Loucy (cell line): Measurements from ENCODE around the gene LRRC43.
A peak's percentile ranks its signal among the peaks of the same experiment; 100 is the strongest.

Experiments
- H2AFZ ChIP-seq: fragments of 200-600 bp; sonication (generic); 2 replicates; pipeline ENCODE4 v1.6.0; 2016; ENCODE audit warnings: antibody characterized with exemption, mild to moderate bottlenecking, low read length, moderate library complexity
- H3F3A ChIP-seq: fragments of 200-600 bp; 2 replicates; pipeline ENCODE4 v1.6.0; 2016; ENCODE audit warnings: antibody characterized with exemption, low read depth, mild to moderate bottlenecking
- H3K27me3 ChIP-seq: fragments of 200-600 bp; sonication (generic); 2 replicates; pipeline ENCODE4 v1.6.1; 2014; ENCODE audit warnings: low read length, mild to moderate bottlenecking; ENCODE audit not compliant: insufficient read depth, poor library complexity, severe bottlenecking
- H3K36me3 ChIP-seq: fragments of 200-600 bp; sonication (generic); 2 replicates; pipeline ENCODE4 v1.6.1; 2016; ENCODE audit warnings: low read length; ENCODE audit not compliant: insufficient read depth
- H3K4me1 ChIP-seq: fragments of 200-600 bp; sonication (generic); 2 replicates; pipeline ENCODE4 v1.5.1; 2014; ENCODE audit warnings: low read length, mild to moderate bottlenecking; ENCODE audit not compliant: insufficient read depth, poor library complexity, severe bottlenecking
- H3K4me2 ChIP-seq: fragments of 200-600 bp; sonication (generic); 2 replicates; pipeline ENCODE4 v1.6.0; 2014; ENCODE audit warnings: antibody characterized with exemption, low read length, low read depth, mild to moderate bottlenecking; ENCODE audit not compliant: poor library complexity, severe bottlenecking
- H3K4me3 ChIP-seq: fragments of 200-600 bp; sonication (generic); 2 replicates; pipeline ENCODE4 v1.5.1; 2014; ENCODE audit warnings: low read length, mild to moderate bottlenecking, mixed read lengths; ENCODE audit not compliant: poor library complexity, severe bottlenecking
- H3K79me2 ChIP-seq: fragments of 200-600 bp; sonication (generic); 2 replicates; pipeline ENCODE4 v1.6.1; 2014; ENCODE audit warnings: low read length; ENCODE audit not compliant: insufficient read depth
- H3K9ac ChIP-seq: fragments of 200-600 bp; sonication (generic); 2 replicates; pipeline ENCODE4 v1.6.0; 2014; ENCODE audit warnings: mild to moderate bottlenecking, low read depth, low read length, moderate library complexity; ENCODE audit not compliant: poor library complexity, severe bottlenecking
- H3K9me2 ChIP-seq: fragments of 200-600 bp; sonication (generic); replicated peaks from 2 replicates; pipeline ENCODE4 v1.6.1; 2016; ENCODE audit warnings: low read depth, low read length, mixed read lengths
- H3K9me3 ChIP-seq: fragments of 200-600 bp; sonication (generic); 2 replicates; pipeline ENCODE4 v1.6.1; 2014; ENCODE audit warnings: mild to moderate bottlenecking, antibody characterized with exemption, low read length, low read depth; ENCODE audit not compliant: insufficient read depth
- H4K20me1 ChIP-seq: fragments of 200-600 bp; sonication (generic); 2 replicates; pipeline ENCODE4 v1.6.0; 2014; ENCODE audit warnings: antibody characterized with exemption, low read length, mild to moderate bottlenecking; ENCODE audit not compliant: insufficient read depth, poor library complexity, severe bottlenecking
- CTCF ChIP-seq: fragments of 200-600 bp; sonication (generic); conservative IDR thresholded peaks from 2 replicates; pipeline ENCODE4 v1.5.1; 2014; ENCODE audit warnings: mild to moderate bottlenecking, antibody characterized with exemption, low read length
- EZH2phosphoT487 ChIP-seq: fragments of 200-600 bp; IDR thresholded peaks from 2 replicates; pipeline ENCODE4 v1.6.1; 2018; ENCODE audit warnings: antibody characterized with exemption, mild to moderate bottlenecking, moderate library complexity, borderline replicate concordance

Gene LRRC43

GRCh38 chr12:122155705-122156104 is 27.2 kb upstream of the LRRC43 start:
- H3K79me2 ChIP-seq: no peaks in the 10 kb centered on the region
- no peaks in the 10 kb centered on the region for H3F3A ChIP-seq
- no peaks in the 10 kb centered on the region for H3K36me3 ChIP-seq
- no peaks in the 10 kb centered on the region for H3K9me2 ChIP-seq
- no peak for TF ChIP-seq EZH2phosphoT487
- TF ChIP-seq CTCF: no peak
- no peak overlapping the region for H3K4me2 ChIP-seq
- no peaks in the 10 kb centered on the region for H3K4me1 ChIP-seq
- H3K4me3 ChIP-seq: no peak overlapping the region
- H3K27me3 ChIP-seq: no peaks in the 10 kb centered on the region
- no peaks in the 10 kb centered on the region for H3K9me3 ChIP-seq
- H2AFZ ChIP-seq: no peak overlapping the region
- H4K20me1 ChIP-seq: no peaks in the 10 kb centered on the region
- H3K9ac ChIP-seq: no peak overlapping the region

GRCh38 chr12:122158700-122159285 is 24.1 kb upstream of the LRRC43 start:
- Histone ChIP-seq H2AFZ (no peak overlapping the region), H4K20me1 (no peaks in the 10 kb centered on the region), H3K27me3 (no peaks in the 10 kb centered on the region), H3K9ac (no peak overlapping the region), H3F3A (no peaks in the 10 kb centered on the region), H3K4me1 (no peaks in the 10 kb centered on the region), H3K36me3 (no peaks in the 10 kb centered on the region), H3K79me2 (no peaks in the 10 kb centered on the region), H3K4me3 (no peak overlapping the region), H3K9me2 (no peaks in the 10 kb centered on the region), H3K9me3 (no peaks in the 10 kb centered on the region), H3K4me2 (no peak overlapping the region)
- TF ChIP-seq CTCF (no peak), EZH2phosphoT487 (no peak)

GRCh38 chr12:122159882-122160281 is 23.0 kb upstream of the LRRC43 start:
- Histone ChIP-seq H3K27me3 (no peaks in the 10 kb centered on the region), H3K4me3 (no peak overlapping the region), H3K4me1 (no peaks in the 10 kb centered on the region), H3K9me3 (no peaks in the 10 kb centered on the region), H3K9ac (no peak overlapping the region), H3K4me2 (no peak overlapping the region), H2AFZ (no peak overlapping the region), H4K20me1 (no peaks in the 10 kb centered on the region), H3K79me2 (no peaks in the 10 kb centered on the region), H3F3A (no peaks in the 10 kb centered on the region), H3K9me2 (no peaks in the 10 kb centered on the region), H3K36me3 (no peaks in the 10 kb centered on the region)
- TF ChIP-seq CTCF (peak; percentile 32), EZH2phosphoT487 (no peak)
